ENCODE data around the gene NACAD.

Gene NACAD

DNA sequence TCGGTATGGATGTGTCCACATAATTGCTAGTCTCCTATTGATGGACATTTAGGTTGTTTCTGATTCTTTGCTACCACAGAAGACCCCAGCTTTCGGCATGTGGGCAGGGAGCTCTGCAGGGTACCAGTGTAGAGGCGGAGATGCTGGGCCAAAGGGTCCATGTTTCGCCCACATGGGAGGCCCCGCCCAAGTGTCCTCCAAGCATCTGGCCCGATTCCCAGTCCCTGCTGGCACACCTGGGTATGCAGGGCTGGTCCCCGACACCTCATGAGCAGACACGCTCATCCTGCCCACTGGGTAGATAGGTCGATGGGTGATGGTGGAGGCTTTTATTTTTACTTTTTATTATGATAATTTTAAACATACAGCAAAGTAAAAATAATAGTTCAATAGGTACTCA, 42.1 kb upstream of the NACAD start:
- TF ChIP-seq, protein P1, sequence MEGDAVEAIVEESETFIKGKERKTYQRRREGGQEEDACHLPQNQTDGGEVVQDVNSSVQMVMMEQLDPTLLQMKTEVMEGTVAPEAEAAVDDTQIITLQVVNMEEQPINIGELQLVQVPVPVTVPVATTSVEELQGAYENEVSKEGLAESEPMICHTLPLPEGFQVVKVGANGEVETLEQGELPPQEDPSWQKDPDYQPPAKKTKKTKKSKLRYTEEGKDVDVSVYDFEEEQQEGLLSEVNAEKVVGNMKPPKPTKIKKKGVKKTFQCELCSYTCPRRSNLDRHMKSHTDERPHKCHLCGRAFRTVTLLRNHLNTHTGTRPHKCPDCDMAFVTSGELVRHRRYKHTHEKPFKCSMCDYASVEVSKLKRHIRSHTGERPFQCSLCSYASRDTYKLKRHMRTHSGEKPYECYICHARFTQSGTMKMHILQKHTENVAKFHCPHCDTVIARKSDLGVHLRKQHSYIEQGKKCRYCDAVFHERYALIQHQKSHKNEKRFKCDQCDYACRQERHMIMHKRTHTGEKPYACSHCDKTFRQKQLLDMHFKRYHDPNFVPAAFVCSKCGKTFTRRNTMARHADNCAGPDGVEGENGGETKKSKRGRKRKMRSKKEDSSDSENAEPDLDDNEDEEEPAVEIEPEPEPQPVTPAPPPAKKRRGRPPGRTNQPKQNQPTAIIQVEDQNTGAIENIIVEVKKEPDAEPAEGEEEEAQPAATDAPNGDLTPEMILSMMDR (IDR thresholded peaks at IDR 0.05; ENCODE audit: extremely low read depth, missing control alignments) = no peak
- DNase-seq (ENCODE audit: low spot score) = no peak

DNA sequence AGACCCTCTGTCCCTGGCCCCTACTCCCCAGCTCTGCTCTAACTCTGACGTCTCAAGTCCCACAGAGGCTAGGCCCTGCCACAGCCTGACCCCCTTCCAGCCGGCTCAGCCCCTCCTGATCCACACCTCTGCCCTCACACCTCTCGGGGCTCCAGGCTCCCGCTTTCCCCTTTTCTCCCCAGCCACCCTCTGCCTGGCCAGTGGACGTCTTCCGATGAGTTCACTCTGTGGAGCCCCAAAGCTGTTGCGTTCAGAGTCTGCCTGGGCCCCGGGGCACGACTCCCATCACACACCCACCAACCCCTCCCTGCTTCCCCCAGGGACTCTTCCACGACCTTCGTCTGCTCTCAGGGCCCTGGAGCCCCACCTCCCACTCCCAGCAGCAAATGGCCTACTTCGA, 41.1 kb upstream of the NACAD start:
- DNase-seq (ENCODE audit: low spot score) = no peak

DNA sequence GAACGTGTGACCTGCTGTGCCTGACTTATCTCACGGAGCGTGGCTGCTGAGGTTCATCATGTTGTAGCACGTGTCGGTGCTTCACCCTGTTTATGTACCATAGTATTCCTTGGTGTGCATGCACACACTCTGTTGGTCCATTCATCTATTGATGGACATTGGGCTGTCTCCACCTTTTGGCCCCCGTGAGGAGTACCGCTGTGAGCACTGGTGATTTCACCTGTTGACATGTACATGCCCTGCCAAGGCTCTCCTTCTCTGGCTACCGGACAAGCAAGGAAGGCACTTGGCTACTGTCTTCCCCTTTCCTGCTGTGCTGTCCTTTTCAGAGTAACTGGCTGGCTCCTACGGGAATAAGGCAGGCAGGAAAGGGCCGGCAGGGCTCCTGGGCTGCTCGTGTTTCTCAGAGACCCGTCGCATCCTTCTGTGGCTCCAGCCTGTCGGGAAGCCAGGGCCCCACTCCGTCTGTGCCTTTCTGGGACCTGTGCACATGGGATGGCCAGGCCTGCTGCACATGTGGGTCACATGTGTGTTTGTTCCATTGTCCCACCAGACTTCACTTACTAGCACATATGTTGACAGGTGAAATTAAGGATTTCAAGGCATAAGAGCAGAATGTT, 40.5 kb upstream of the NACAD start:
- TF ChIP-seq, protein P1 (IDR thresholded peaks at IDR 0.05; ENCODE audit: extremely low read depth, missing control alignments) = no peak
- DNase-seq (ENCODE audit: low spot score) = no peak

More for the DNA sequence above, 41.1 kb upstream of the NACAD start:
- TF ChIP-seq, protein P1 (IDR thresholded peaks at IDR 0.05; ENCODE audit: extremely low read depth, missing control alignments) = no peak

DNA sequence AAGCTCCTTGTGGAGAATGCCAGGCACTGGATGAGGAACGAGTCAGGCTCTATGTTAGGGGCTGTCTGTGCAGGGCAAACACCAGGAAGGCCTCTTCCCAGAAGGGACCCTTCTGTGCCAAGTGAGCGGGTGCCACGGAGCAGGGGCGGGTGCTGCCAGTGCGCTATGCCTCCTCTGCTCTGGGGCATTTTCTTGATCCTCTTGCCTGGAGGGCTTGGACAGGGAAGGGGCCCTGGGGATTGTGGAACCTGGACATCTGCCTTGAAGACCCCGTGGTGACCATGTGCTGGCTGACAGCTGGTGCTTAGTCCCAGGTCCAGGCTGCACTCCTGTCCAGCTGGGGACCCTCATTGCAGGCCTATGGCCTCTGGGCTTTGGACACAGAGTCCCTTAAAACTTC, 38.2 kb upstream of the NACAD start:
- no peak for DNase-seq (ENCODE audit: low spot score)
- TF ChIP-seq, protein P1 (IDR thresholded peaks at IDR 0.05; ENCODE audit: extremely low read depth, missing control alignments) = no peak

DNA sequence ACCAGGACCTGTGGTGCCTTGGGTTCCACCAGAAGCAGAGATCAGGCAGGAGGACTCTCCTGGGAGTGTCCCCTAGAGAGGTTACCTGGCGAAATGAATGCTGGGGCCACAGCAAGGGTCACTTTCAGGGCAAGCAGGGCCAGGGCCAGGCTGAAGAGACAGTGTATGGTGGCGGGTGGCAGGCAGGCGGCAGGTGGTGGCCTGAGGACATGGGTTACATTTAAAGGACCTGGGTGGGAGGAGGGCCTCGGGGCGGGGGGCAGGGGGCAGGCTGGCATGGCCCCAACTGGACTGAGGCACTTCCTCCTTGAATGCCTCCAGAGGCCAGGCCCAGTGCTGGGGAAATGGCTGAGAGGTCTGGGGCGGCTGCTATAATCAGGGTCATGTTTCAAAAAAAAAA, 37.4 kb upstream of the NACAD start:
- TF ChIP-seq, protein P1 (IDR thresholded peaks at IDR 0.05; ENCODE audit: extremely low read depth, missing control alignments) = no peak

DNA sequence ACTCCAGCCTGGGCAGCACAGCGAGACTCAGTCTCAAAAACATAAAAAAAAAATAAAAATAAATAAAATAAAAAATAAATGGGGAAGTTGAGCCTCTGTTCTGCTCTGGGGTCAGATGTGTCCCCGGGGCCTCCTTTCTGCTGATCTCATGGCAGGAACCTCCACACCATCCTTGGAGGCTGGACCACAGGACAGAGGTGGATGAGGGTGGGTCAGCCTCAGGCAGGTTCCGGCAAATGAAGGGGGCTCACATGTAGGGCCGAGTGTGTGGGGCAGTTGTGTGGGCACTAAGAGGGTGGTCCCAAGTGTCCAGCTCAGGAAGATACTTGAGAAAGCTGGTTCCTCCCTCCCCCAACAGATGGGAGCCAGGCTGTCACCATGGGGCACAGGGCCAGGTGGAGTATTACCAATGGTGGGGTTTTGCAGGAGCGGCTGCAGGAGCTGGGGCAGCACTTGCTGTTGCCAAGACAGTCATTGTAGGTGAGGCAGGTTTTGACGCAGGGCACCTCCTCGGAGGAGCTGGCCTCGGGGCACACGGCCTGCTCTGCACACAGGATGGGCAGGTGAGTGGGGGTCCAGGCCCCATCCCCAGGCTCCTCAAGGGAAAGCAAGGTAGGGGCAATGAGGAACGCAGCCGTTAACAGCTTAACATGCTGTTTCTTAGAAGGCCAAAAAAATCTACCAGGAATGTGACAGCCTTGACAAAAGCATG, 36.6 kb upstream of the NACAD start:
- no peak for DNase-seq (ENCODE audit: low spot score)
- TF ChIP-seq, protein P1 (IDR thresholded peaks at IDR 0.05; ENCODE audit: extremely low read depth, missing control alignments) = no peak

More for the DNA sequence above, 37.4 kb upstream of the NACAD start:
- no peak for DNase-seq (ENCODE audit: low spot score)

DNA sequence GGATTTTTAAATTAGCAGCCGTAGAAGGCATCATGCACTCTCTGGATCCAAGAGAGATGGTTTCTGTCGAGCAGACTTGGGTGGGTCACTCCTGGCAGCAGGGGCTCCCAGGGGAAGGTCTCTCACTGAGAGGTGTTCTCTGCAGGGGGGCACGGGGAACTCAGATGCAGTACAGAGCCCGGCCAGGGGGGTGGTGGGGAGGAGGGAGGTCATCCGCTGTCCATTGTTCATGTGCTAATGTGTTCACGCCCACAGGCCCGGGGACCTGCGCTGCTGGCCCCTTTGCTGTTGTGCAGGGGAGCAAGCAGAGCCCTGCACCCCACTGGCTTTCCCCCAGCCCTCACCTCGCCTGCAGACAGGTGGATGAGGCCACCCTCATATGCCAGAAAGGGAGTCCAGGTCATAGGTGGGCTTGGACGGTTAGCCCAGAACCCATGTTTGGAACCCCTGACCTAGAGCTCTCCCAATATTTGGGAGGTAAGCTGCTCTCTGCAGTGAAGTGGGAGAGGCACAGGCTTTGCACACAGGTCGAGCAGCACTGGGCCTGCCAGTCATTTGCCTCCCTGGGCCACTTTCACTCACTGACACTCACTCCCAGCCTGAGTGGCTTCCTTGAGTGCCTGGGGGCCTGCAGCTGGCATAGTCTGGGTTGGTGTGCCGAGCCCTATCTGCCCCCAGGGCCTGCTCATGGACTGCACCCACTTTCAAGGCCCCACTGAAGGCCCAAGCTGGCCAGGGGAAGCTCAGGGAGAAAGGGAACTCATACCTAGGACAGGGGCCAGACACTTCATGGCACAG, 35.3 kb upstream of the NACAD start:
- TF ChIP-seq, protein P1 (IDR thresholded peaks at IDR 0.05; ENCODE audit: extremely low read depth, missing control alignments) = no peak
- DNase-seq (ENCODE audit: low spot score) = no peak

All from GM20000 (cell line).